ENCODE measurements around the gene RAPSN.

- TF ChIP-seq YY1 (IDR thresholded peaks at IDR 0.05; ENCODE audit: low read depth, low read length) (no peak), EGR1 (IDR thresholded peaks at IDR 0.05; ENCODE audit: borderline replicate concordance, low read depth, low read length) (no peak), CEBPB (IDR thresholded peaks at IDR 0.05; ENCODE audit: low read depth, low read length) (no peak)
These were observed 23.3 kb downstream of the RAPSN start for GRCh38 chr11:47425611-47426010.
